GM12875 (cell line): Measurements from ENCODE around the gene LRIF1.
"Not testable (repeated sequence)": the region's sequence is repeated elsewhere in the genome, so short reads cannot be mapped to it uniquely, and the experiment has no call there.

Experiments
- H3K4me3 ChIP-seq: one replicate; pipeline ENCODE4 v1.5.1; 2011; ENCODE audit warnings: low read depth, low read length, control low read depth
- TF ChIP-seq, protein P1 (sequence below): IDR thresholded peaks from 2 replicates; pipeline ENCODE4 v1.5.1; 2011; ENCODE audit warnings: low read depth, mild to moderate bottlenecking, control low read depth, inconsistent platforms, low read length, moderate library complexity, borderline replicate concordance; ENCODE audit not compliant: insufficient read depth

Gene LRIF1

DNA sequence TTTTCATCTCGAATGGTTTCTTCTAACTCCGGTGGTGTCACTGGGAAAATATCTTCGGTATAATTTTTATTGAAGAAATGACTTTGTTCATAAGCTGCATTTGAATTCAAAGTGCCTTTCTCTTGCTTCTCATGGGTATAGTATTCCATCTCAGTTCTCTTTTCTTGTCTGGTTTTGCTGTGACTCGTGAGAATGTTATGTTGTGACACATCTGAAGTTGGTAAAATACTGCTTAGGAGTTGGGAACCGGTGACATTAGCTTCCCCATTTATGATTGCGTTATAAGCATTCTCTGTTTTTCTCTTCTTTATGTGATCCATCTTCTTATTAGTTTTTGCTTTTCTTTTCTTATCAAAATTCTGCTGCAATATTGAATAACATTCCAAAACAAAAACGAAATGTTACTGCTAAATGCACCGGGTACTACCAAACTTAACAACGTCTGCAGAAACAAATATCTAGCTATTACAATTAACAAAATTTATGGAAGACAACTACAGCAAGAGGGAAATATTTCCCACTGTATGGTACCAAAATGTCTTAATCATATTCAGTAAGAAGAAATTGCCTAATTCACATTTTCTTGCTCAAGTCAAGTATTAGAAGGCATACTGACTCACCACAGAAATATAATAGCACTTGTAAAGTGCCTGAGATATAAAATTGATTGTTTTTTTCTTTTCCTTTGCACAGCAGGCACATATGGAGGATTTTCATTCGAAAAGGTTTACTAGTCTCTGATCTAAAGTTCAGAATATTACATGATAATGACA is 15.5 kb downstream of the LRIF1 start:
- TF ChIP-seq, protein P1, sequence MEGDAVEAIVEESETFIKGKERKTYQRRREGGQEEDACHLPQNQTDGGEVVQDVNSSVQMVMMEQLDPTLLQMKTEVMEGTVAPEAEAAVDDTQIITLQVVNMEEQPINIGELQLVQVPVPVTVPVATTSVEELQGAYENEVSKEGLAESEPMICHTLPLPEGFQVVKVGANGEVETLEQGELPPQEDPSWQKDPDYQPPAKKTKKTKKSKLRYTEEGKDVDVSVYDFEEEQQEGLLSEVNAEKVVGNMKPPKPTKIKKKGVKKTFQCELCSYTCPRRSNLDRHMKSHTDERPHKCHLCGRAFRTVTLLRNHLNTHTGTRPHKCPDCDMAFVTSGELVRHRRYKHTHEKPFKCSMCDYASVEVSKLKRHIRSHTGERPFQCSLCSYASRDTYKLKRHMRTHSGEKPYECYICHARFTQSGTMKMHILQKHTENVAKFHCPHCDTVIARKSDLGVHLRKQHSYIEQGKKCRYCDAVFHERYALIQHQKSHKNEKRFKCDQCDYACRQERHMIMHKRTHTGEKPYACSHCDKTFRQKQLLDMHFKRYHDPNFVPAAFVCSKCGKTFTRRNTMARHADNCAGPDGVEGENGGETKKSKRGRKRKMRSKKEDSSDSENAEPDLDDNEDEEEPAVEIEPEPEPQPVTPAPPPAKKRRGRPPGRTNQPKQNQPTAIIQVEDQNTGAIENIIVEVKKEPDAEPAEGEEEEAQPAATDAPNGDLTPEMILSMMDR, result no peak
- no peak overlapping the region for H3K4me3 ChIP-seq

DNA sequence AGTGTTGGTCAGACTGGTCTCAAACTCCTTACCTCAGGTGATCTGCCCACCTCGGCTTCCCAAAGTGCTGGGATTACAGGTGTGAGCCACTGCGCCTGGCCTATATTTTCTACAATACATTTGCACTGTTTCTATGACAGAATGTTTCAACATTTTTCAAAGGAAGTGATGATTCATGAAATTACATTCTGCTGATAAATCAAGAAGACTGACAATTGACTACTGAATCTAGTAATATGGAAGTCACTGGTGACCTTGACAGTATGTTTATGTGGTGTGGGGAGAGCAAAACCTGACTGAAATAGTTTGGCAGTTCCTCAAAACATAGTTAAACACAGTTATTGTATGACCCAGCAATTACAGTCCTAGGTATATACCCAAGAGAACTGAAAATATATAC is 18.1 kb downstream of the LRIF1 start:
- no peak overlapping the region for H3K4me3 ChIP-seq
- TF ChIP-seq, protein P1, result no peak

DNA sequence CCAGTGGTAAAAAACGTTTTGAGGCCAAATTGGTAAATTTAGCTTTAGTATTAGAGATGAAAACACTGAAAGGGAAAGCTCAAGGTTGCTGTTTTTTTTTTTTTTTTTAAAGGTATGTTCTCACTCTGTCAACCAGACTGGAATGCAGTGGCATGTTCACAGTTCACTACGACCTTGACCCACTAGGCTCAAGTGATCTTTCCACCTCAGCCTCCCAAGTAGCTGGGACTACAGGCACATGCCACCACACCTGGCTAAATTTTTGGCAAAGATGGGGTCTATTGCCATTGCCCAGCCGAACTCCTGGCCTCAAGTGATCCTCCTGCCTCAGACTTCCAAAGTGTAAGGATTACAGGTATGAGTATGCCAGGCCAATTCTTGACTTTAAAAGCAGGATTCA is 18.9 kb downstream of the LRIF1 start:
- TF ChIP-seq, protein P1, result no peak
- no peak overlapping the region for H3K4me3 ChIP-seq

DNA sequence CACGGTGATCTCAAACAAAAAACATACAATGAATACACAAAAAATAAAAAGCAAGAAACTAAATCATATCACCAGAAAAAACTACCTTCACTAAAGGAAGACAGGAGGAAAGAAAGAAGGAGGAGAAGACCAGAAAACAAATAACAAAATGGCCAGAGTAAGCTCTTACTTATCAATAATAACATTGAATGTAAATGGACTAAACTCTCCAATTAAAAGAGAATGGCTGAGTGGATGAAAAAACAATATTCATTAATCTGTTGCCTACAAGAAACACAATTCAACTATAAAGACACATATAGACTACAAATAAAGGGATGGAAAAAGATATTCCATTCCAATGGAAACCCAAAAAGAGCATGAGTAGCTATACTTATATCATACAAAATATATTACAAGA is 27.2 kb downstream of the LRIF1 start:
- H3K4me3 ChIP-seq, result no peak overlapping the region
- TF ChIP-seq, protein P1, result no peak

DNA sequence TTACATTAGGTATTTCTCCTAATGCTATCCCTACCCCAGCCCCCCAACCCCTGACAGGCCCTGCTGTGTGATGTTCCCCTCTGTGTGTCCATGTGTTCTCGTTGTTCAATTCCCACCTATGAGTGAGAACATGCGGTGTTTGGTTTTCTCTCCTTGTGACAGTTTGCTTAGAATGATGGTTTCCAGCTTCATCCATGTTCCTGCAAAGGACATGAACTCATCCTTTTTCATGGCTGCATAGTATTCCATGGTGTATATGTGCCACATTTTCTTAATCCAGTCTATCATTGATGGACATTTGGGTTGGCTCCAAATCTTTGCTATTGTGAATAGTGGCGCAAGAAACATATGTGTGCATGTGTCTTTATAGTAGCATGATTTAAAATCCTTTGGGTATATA is 32.6 kb downstream of the LRIF1 start:
- H3K4me3 ChIP-seq, result not testable (repeated sequence)

DNA sequence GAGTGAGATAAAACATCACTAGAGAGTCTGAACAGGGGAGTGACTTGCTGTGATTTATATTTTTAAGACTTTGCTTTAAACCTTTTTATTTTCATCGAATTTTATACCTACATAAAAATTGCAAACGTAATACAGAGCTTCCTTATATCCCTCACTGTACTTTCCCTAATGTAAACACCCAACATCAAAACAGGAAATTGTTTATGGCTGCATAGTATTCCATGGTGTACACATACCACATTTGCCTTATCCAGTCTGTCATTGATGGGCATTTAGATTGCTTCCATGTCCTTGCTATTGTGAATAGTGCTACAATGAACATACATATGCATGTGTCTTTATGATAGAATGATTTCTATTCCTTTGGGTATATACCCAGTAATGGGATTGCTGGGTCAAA is 34.8 kb downstream of the LRIF1 start:
- TF ChIP-seq, protein P1, result no peak

DNA sequence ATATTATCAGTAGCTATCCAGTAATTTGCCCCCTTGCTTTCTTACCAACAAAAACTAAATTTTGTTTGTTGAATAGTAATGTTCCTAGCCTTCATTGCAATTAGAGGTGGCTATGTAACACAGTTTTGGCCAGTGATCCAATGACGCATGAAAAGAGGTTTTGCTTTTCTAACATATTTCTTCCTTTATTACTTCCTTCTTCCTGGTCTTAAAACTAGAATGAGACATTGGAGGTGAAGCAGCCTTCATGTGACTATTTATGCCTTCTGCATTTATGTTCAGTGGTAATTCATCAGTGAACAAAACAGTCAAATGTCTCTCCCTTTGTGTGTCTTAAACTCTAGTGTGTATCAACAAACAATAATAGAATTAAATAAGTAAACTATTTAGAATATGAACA is 35.5 kb downstream of the LRIF1 start:
- no peak overlapping the region for H3K4me3 ChIP-seq
- TF ChIP-seq, protein P1, result no peak

More for the DNA sequence above, 34.8 kb downstream of the LRIF1 start:
- no peak overlapping the region for H3K4me3 ChIP-seq
